Measurements from ENCODE around the gene KCNK10. TPM values are rescaled to one million over a fixed set of nuclear protein-coding genes. Genes with fewer than 3 reads are reported as not detected.

The KCNK10 gene
- total RNA-seq, 1 donor from 2014 or later: 0.09 TPM

DNA sequence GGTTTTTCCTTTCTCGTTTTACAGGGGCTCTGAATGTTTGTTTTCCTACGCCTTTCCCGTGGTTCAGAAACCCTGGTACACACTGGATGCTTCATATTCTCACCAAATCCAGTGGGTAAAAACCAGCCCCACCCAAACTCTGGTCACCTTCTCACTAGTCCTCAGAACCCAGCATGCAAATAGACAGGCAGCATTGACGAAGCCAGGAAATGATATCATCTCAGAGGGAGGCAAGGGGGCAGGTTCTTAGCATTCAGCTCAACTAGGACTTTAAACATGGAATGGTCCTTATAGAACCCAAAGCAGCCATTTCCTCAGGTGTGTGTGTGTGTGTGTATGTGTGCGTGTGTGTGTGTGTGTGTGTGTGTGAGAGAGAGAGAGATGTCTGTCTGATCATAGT, 142.0 kb downstream of the KCNK10 start:
- intact Hi-C loops (cut with DNase I): no loop called here
- H3K9me3 ChIP-seq: no peaks in the 10 kb centered on the region
- H3K27ac ChIP-seq: no peak overlapping the region
- ATAC-seq (no peak), DNase-seq (no peak)
- TF ChIP-seq, protein P1, sequence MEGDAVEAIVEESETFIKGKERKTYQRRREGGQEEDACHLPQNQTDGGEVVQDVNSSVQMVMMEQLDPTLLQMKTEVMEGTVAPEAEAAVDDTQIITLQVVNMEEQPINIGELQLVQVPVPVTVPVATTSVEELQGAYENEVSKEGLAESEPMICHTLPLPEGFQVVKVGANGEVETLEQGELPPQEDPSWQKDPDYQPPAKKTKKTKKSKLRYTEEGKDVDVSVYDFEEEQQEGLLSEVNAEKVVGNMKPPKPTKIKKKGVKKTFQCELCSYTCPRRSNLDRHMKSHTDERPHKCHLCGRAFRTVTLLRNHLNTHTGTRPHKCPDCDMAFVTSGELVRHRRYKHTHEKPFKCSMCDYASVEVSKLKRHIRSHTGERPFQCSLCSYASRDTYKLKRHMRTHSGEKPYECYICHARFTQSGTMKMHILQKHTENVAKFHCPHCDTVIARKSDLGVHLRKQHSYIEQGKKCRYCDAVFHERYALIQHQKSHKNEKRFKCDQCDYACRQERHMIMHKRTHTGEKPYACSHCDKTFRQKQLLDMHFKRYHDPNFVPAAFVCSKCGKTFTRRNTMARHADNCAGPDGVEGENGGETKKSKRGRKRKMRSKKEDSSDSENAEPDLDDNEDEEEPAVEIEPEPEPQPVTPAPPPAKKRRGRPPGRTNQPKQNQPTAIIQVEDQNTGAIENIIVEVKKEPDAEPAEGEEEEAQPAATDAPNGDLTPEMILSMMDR (IDR thresholded peaks at IDR 0.05): no peak
- H3K4me3 ChIP-seq: no peak overlapping the region
- no peaks in the 10 kb centered on the region for H3K27me3 ChIP-seq
- H3K36me3 ChIP-seq: no peaks in the 10 kb centered on the region
- H3K4me1 ChIP-seq: no peaks in the 10 kb centered on the region

DNA sequence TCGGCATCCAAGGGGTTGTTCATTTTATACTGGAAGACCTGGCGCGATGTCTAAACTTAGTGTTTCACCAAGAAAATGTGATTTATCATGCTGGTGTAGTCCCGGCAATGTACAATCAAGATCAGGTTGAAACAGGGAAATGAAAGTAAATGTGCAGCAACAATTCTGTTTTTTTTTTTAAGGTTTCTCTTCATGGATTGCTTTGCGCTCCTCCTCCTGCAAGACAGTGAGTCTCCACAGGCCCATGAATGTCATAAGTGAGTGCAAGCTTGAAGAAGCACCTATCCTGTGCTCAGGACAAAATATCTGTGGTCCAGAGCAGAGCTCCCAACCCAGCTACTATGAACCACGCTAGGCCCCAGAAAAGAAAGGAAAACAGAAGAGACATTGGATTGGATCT, 143.4 kb downstream of the KCNK10 start:
- intact Hi-C loops (cut with DNase I): no loop called here
- no peak overlapping the region for H3K27ac ChIP-seq
- ATAC-seq (peak; percentile 22), DNase-seq (no peak)
- TF ChIP-seq, protein P1 (IDR thresholded peaks at IDR 0.05): no peak
- H3K36me3 ChIP-seq: no peaks in the 10 kb centered on the region
- H3K27me3 ChIP-seq: no peaks in the 10 kb centered on the region
- H3K4me1 ChIP-seq: no peaks in the 10 kb centered on the region
- no peak overlapping the region for H3K4me3 ChIP-seq
- H3K9me3 ChIP-seq: no peaks in the 10 kb centered on the region

DNA sequence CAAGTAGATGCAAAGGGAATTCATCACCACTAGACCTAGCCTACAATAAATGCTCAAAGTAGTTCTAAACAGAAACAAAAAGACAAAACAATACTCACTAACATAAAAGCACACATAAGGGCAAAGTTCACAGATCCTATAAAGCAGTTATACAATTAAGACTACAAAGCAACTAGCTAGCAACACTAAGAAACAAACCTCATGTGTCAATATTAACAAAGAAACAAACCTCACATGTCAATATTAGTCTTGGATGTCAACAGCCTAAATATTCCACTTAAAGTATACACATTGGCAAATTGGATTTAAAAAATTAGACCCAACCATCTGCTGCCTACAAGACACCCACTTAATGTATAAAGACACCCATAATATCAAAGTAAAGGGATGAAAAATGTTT, 152.7 kb downstream of the KCNK10 start:
- no peaks in the 10 kb centered on the region for H3K27me3 ChIP-seq
- no peak overlapping the region for H3K4me3 ChIP-seq
- H3K4me1 ChIP-seq: no peaks in the 10 kb centered on the region
- no peaks in the 10 kb centered on the region for H3K36me3 ChIP-seq
- no peaks in the 10 kb centered on the region for H3K9me3 ChIP-seq
- DNase-seq (no peak), ATAC-seq (no peak)
- H3K27ac ChIP-seq: no peak overlapping the region
- TF ChIP-seq, protein P1 (IDR thresholded peaks at IDR 0.05): no peak
- intact Hi-C loops (cut with DNase I): no loop called here

DNA sequence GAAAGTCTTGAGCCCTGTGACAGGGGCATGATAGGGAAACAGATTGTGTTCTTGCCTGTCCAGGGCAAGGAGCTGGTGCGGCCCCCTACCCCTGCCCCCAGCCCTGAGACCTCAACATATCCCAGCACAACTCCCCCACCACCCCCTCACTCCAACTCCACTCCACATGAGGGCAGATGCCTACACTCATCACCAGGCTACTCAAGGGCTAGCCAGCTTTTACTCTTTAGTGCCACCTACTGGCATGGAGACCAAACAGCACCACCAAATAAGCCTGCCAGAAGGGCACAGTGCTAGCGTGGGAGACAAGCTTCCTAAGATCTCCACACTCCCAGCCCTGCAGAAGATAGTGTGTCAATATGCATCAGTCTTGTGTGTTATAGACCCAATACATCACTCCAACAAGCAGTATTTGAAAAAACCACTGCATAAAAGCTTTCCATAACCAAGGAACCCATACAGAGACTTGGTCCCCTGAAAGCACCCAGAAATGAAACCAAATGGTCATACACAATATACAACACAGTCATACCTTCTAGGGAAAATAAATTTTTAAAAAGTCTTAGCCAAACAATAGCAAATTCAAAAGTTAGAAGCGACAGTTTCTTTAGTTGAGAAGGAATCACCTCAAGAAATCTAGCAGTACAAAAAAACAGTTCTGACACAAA, 154.4 kb downstream of the KCNK10 start:
- H3K9me3 ChIP-seq: no peaks in the 10 kb centered on the region
- no peaks in the 10 kb centered on the region for H3K27me3 ChIP-seq
- no peak for DNase-seq
- no peak overlapping the region for H3K4me3 ChIP-seq
- intact Hi-C loops (cut with DNase I): loop anchor here (10.0 kb wide), 2 partner anchors 154 to 224 kb away; no protein-coding TSS in a partner anchor
- H3K4me1 ChIP-seq: no peaks in the 10 kb centered on the region
- peak; percentile 97 for ATAC-seq
- TF ChIP-seq, protein P1 (IDR thresholded peaks at IDR 0.05): peak; percentile 70
- H3K36me3 ChIP-seq: no peaks in the 10 kb centered on the region
- H3K27ac ChIP-seq: no peak overlapping the region

DNA sequence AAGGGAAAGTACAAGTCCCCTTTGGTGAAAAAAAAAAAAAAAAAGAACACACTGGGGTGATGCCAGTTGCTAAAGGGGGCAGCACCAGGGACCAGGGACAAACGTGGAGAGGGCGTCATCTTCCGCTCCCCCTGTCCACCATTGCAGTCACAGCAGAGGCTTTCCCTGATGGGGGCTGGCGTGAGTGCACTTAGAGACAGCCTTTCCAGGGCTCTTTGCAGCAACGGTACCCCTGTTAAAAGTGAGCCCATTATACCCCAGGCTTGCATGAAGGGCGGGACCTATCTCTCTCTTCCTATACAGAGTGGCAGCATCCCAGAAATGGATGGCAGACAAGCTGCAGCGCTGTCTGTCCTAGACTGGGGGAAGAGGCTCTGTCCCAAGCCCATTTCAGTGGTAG, 155.0 kb downstream of the KCNK10 start:
- DNase-seq (no peak), ATAC-seq (peak; percentile 7)
- Histone ChIP-seq H3K4me3 (no peak overlapping the region), H3K27me3 (no peaks in the 10 kb centered on the region), H3K27ac (no peak overlapping the region), H3K36me3 (no peaks in the 10 kb centered on the region), H3K9me3 (no peaks in the 10 kb centered on the region), H3K4me1 (no peaks in the 10 kb centered on the region)
- intact Hi-C loops (cut with DNase I): loop anchor here (10.0 kb wide), 2 partner anchors 153 to 223 kb away; no protein-coding TSS in a partner anchor
- TF ChIP-seq, protein P1 (IDR thresholded peaks at IDR 0.05): no peak

All from upper lobe of right lung (tissue), 1 donor.